Right cardiac atrium (tissue), 5 donors: Measurements from ENCODE around the gene SNRPA. TPM values are rescaled to one million over a fixed set of nuclear protein-coding genes. Genes with fewer than 3 reads are reported as not detected.

Experiments used
- ATAC-seq, 2 donors: fragments of 200-7000 bp; cut with Tn5 transposase; one replicate each; pipeline versions ENCODE4 v1.8.0 to v1.9.1; 2020; ENCODE audit warnings: moderate library complexity in 2 of 2, mild to moderate bottlenecking in 1 of 2
- DNase-seq, 3 donors: peaks; one replicate each; pipeline ENCODE4 v3.0.0-alpha.2; 2020
- H3K27ac ChIP-seq: one replicate; pipeline ENCODE4 v1.5.1; 2013; ENCODE audit warnings: mild to moderate bottlenecking, low read length, control low read depth, moderate library complexity
- H3K27me3 ChIP-seq: one replicate; pipeline ENCODE4 v1.6.1; 2013; ENCODE audit not compliant: control insufficient read depth, insufficient read depth
- H3K4me1 ChIP-seq: one replicate; pipeline ENCODE4 v1.6.1; 2013; ENCODE audit warnings: low read length; ENCODE audit not compliant: control insufficient read depth, insufficient read depth
- H3K4me3 ChIP-seq: one replicate; pipeline ENCODE4 v1.5.1; 2013; ENCODE audit warnings: low read length, control low read depth
- H3K9me3 ChIP-seq: one replicate; pipeline ENCODE4 v1.6.1; 2013; ENCODE audit warnings: low read length; ENCODE audit not compliant: control insufficient read depth
- WGBS: extraction: QIAGEN DNeasy Blood & Tissue Kit; methylation state at CpG from one replicate; pipeline ENCODE4 v1.1.7; 2013; 5-methylcytosine and 5-hydroxymethylcytosine counted together
- intact Hi-C, 4 donors: fragments of 100-400 bp; cut with DNase I; formaldehyde crosslinking; loops; one replicate each; pipeline versions ENCODE4 v1.11.0 to v1.14.0; 2022 to 2023
- polyA plus RNA-seq: library from polyadenylated mRNA; stranded (reverse); fragments of 200-250 nt; gene quantifications from one replicate; pipeline ENCODE4 v1.2.3, GENCODE V29; 2013
- total RNA-seq, 4 donors: library from RNA; stranded (reverse); fragmentation: NEBNext Ultra II Directional; extraction: Animal tissue kit (Norgen Biotek cat#: 25700); gene quantifications; one replicate each; pipeline ENCODE4 v1.2.1, GENCODE V29; 2021
- donor health status: healthy with polysubstance abuse.
- donor health status: DM: no; HTN: yes; CAD: no.
- donor health status: DM: no; HTN: no; CAD: no.
- donor health status: DM: no; HTN: yes; CAD: no; lungs with severe emphysema.
- donor health status: DM: yes; HTN: yes; CAD: no.

Gene SNRPA
- total and polyA plus RNA-seq, 5 donors: 27.0 to 44.9 (median 39.0) TPM

GRCh38 chr19:40713939-40714338 lies 37.1 kb upstream of the SNRPA start:
- Histone ChIP-seq H3K9me3 (no peaks in the 10 kb centered on the region), H3K4me3 (peak overlapping the region; percentile 89), H3K27ac (no peak overlapping the region), H3K27me3 (no peaks in the 10 kb centered on the region), H3K4me1 (peaks cover 3% of the 10 kb centered on the region)
- 90% methylated on average over 11 of the region's 11 CpGs for WGBS
- no peak for DNase-seq
- intact Hi-C loops: loop anchor here in 1 of 4 donors (10.0 kb wide), 1 partner anchor 49 kb away; no protein-coding TSS in a partner anchor
- no peak for ATAC-seq

- H3K27me3 ChIP-seq: no peaks in the 10 kb centered on the region
- H3K4me1 ChIP-seq: peaks cover 3% of the 10 kb centered on the region
- DNase-seq (peak; percentile 95 to 98 (median 98)), ATAC-seq (peak; percentile 84)
- intact Hi-C loops: loop anchor here in 1 of 4 donors (10.0 kb wide), 1 partner anchor 50 kb away; no protein-coding TSS in a partner anchor
- peak overlapping the region; percentile 89 for H3K4me3 ChIP-seq
- peak overlapping the region; percentile 100 for H3K27ac ChIP-seq
- WGBS: 4% methylated on average over 31 of the region's 31 CpGs
- no peaks in the 10 kb centered on the region for H3K9me3 ChIP-seq
These were observed 36.3 kb upstream of the SNRPA start for GRCh38 chr19:40714441-40715299.

GRCh38 chr19:40716031-40716481 lies 34.9 kb upstream of the SNRPA start:
- DNase-seq: peak in 2 of 3 donors; percentile 41 to 68
- Histone ChIP-seq H3K27ac (peak overlapping the region; percentile 100), H3K4me3 (peak overlapping the region; percentile 89), H3K27me3 (no peaks in the 10 kb centered on the region), H3K4me1 (peaks cover 9% of the 10 kb centered on the region), H3K9me3 (no peaks in the 10 kb centered on the region)
- ATAC-seq: no peak
- WGBS: 7% methylated on average over 8 of the region's 8 CpGs
- intact Hi-C loops: loop anchor here in 1 of 4 donors (10.0 kb wide), 1 partner anchor 51 kb away; no protein-coding TSS in a partner anchor

- H3K4me1 ChIP-seq: peaks cover 10% of the 10 kb centered on the region
- DNase-seq: peak; percentile 100
- intact Hi-C loops: loop anchor here in 1 of 4 donors (10.0 kb wide), 1 partner anchor 52 kb away; no protein-coding TSS in a partner anchor
These were observed 34.3 kb upstream of the SNRPA start, which contains the start of the genes COQ8B and ITPKC for GRCh38 chr19:40716482-40717324. COQ8B (minus strand) TSS chr19:40716886; CDS start chr19:40714632, 2,254 bp downstream. ITPKC (plus strand) TSS chr19:40717112; CDS start chr19:40717136, 24 bp downstream.

GRCh38 chr19:40717325-40717879 lies 33.6 kb upstream of the SNRPA start:
- intact Hi-C loops: loop anchor here in 1 of 4 donors (10.0 kb wide), 1 partner anchor 53 kb away; no protein-coding TSS in a partner anchor
- ATAC-seq (no peak), DNase-seq (no peak)
- peak overlapping the region; percentile 89 for H3K4me3 ChIP-seq
- H3K27ac ChIP-seq: peak overlapping the region; percentile 99
- H3K4me1 ChIP-seq: peaks cover 13% of the 10 kb centered on the region
- WGBS: under 1% methylated on average over 20 of the region's 20 CpGs
- no peaks in the 10 kb centered on the region for H3K27me3 ChIP-seq
- H3K9me3 ChIP-seq: no peaks in the 10 kb centered on the region

More at GRCh38 chr19:40716482-40717324, 34.3 kb upstream of the SNRPA start, which contains the start of the genes COQ8B and ITPKC:
- Histone ChIP-seq H3K9me3 (no peaks in the 10 kb centered on the region), H3K4me3 (peak within 1 kb of the TSS; percentile 89), H3K27ac (peak within 1 kb of the TSS; percentile 100), H3K27me3 (no peaks in the 10 kb centered on the region)
- under 1% methylated on average over 76 of the region's 76 CpGs for WGBS
- ATAC-seq: peak; percentile 75 to 80

- Histone ChIP-seq H3K27ac (peak overlapping the region; percentile 99), H3K4me1 (peaks cover 14% of the 10 kb centered on the region)
- WGBS: 31% methylated on average over 20 of the region's 20 CpGs
These were observed 32.9 kb upstream of the SNRPA start for GRCh38 chr19:40717880-40718773.

GRCh38 chr19:40718774-40719391 lies 32.1 kb upstream of the SNRPA start:
- 5% methylated on average over 16 of the region's 16 CpGs for WGBS
- H3K4me1 ChIP-seq: peaks cover 15% of the 10 kb centered on the region

More at GRCh38 chr19:40717880-40718773, 32.9 kb upstream of the SNRPA start:
- intact Hi-C loops: loop anchor here in 1 of 4 donors (10.0 kb wide), 1 partner anchor 53 kb away; no protein-coding TSS in a partner anchor
- DNase-seq: peak; percentile 52 to 80 (median 78)
- Histone ChIP-seq H3K4me3 (peak overlapping the region; percentile 89), H3K9me3 (no peaks in the 10 kb centered on the region), H3K27me3 (no peaks in the 10 kb centered on the region)
- ATAC-seq: no peak

GRCh38 chr19:40719414-40719894 lies 31.5 kb upstream of the SNRPA start:
- WGBS: 53% methylated on average over 7 of the region's 7 CpGs
- Histone ChIP-seq H3K4me1 (peaks cover 21% of the 10 kb centered on the region), H3K9me3 (no peaks in the 10 kb centered on the region), H3K4me3 (peak overlapping the region; percentile 89), H3K27ac (peak overlapping the region; percentile 59), H3K27me3 (no peaks in the 10 kb centered on the region)
- intact Hi-C loops: loop anchor here in 1 of 4 donors (10.0 kb wide), 1 partner anchor 55 kb away; no protein-coding TSS in a partner anchor
- ATAC-seq (no peak), DNase-seq (no peak)

More at GRCh38 chr19:40718774-40719391, 32.1 kb upstream of the SNRPA start:
- intact Hi-C loops: loop anchor here in 1 of 4 donors (10.0 kb wide), 1 partner anchor 54 kb away; no protein-coding TSS in a partner anchor
- peak; percentile 61 to 83 (median 76) for DNase-seq
- no peaks in the 10 kb centered on the region for H3K9me3 ChIP-seq
- ATAC-seq: no peak
- peak overlapping the region; percentile 89 for H3K4me3 ChIP-seq
- H3K27me3 ChIP-seq: no peaks in the 10 kb centered on the region
- peak overlapping the region; percentile 99 for H3K27ac ChIP-seq

- DNase-seq: no peak
- peak overlapping the region; percentile 98 for H3K27ac ChIP-seq
- H3K4me3 ChIP-seq: peak overlapping the region; percentile 35
- 85% methylated on average over 6 of the region's 6 CpGs for WGBS
- H3K4me1 ChIP-seq: peaks cover 18% of the 10 kb centered on the region
- ATAC-seq: no peak
- H3K9me3 ChIP-seq: no peaks in the 10 kb centered on the region
- H3K27me3 ChIP-seq: no peaks in the 10 kb centered on the region
- intact Hi-C loops: no loop called here
These were observed 29.9 kb upstream of the SNRPA start for GRCh38 chr19:40721140-40721486.
